Measurements from ENCODE around the gene TMEM247. TPM values are rescaled to one million over a fixed set of nuclear protein-coding genes. Genes with fewer than 3 reads are reported as not detected.
A peak's percentile ranks its signal among the peaks of the same experiment; 100 is the strongest.

The TMEM247 gene
- total RNA-seq, 1 donor from 2014 or later: not detected

DNA sequence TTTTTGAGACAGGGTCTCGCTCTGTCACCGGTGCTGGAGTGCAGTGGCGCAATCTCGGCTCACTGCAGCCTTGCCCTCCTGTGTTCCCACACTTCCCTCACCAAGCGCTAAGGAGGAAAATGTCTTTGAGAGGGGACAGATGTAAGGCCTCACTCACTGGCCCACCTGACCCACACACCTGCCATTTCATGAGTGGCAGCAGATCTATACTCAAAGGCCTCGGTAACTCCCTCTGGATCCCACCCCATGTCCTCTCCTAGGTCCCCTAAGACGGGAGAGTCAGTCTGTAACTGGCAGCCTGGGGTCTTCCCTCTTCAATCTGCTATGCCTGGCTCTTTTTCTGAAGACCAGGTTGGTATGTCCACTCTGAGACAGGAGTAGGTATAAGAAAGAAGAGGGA lies 12.9 kb downstream of the TMEM247 start:
- no peak overlapping the region for H3K4me3 ChIP-seq (ENCODE audit: low read depth, low read length)
- TF ChIP-seq, protein P1, sequence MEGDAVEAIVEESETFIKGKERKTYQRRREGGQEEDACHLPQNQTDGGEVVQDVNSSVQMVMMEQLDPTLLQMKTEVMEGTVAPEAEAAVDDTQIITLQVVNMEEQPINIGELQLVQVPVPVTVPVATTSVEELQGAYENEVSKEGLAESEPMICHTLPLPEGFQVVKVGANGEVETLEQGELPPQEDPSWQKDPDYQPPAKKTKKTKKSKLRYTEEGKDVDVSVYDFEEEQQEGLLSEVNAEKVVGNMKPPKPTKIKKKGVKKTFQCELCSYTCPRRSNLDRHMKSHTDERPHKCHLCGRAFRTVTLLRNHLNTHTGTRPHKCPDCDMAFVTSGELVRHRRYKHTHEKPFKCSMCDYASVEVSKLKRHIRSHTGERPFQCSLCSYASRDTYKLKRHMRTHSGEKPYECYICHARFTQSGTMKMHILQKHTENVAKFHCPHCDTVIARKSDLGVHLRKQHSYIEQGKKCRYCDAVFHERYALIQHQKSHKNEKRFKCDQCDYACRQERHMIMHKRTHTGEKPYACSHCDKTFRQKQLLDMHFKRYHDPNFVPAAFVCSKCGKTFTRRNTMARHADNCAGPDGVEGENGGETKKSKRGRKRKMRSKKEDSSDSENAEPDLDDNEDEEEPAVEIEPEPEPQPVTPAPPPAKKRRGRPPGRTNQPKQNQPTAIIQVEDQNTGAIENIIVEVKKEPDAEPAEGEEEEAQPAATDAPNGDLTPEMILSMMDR (IDR thresholded peaks at IDR 0.05; ENCODE audit: insufficient read depth, low read length, severe bottlenecking): no peak
- DNase-seq (ENCODE audit: low read depth) (no peak), FAIRE-seq (no peak)
- peaks cover 3% of the 10 kb centered on the region for H3K27me3 ChIP-seq (ENCODE audit: control insufficient read depth, insufficient read depth, low read length)
- no peaks in the 10 kb centered on the region for H3K36me3 ChIP-seq (ENCODE audit: control insufficient read depth, insufficient read depth, low read length)

DNA sequence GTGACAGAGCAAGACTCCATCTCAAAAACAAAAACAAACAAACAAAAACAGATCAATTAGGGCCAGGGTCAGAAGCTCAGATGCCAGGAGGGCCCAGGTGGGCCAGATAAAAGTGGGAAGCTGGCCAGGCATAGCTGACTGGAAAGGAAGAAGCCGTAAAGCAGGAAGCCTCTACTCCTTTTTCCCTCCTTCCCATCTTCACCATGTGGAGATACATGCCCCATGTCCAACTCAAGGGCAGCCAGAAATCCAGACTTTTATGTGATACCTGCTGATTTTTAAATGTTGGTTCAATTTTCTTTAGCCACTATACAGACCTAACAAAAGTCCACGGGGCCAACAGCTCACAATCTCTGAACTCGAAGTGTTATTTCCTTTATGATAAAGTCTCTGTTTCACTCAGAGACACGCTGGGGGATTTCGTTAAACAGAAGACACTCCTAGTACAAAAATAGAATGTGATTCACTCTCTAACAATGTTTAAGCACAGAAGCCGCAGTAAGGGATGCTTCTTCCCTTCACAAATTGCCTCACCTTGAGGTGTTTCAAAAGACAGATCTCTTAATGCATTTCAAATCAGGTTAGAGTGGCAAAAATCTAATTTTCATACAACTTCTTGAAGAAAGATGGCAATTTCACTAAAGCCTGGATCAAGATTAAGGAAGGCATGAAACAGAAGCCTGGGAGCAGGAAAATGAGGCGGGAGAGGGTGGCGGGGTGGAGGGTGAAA lies 14.0 kb downstream of the TMEM247 start:
- FAIRE-seq (no peak), DNase-seq (ENCODE audit: low read depth) (peak; percentile 71)
- Histone ChIP-seq H3K4me3 (ENCODE audit: low read depth, low read length) (no peak overlapping the region), H3K27me3 (ENCODE audit: control insufficient read depth, insufficient read depth, low read length) (peaks cover 9% of the 10 kb centered on the region), H3K36me3 (ENCODE audit: control insufficient read depth, insufficient read depth, low read length) (no peaks in the 10 kb centered on the region)
- TF ChIP-seq, protein P1 (IDR thresholded peaks at IDR 0.05; ENCODE audit: insufficient read depth, low read length, severe bottlenecking): no peak

DNA sequence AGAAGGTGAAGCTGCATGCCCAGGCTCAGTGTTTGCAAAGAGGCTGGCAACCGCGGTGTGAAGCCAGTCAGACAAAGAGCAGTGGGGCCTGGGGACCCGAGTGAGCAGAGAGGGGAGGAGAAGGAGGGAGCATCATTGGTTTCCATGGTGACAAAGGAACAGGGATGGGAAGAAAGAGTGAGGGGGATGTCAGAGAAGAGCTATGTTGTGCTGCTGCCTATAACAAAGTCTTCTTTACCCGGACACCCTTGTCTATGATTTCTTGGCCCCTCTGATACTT lies 14.5 kb downstream of the TMEM247 start:
- TF ChIP-seq, protein P1 (IDR thresholded peaks at IDR 0.05; ENCODE audit: insufficient read depth, low read length, severe bottlenecking): no peak
- H3K4me3 ChIP-seq (ENCODE audit: low read depth, low read length): no peak overlapping the region
- peaks cover 9% of the 10 kb centered on the region for H3K27me3 ChIP-seq (ENCODE audit: control insufficient read depth, insufficient read depth, low read length)
- no peaks in the 10 kb centered on the region for H3K36me3 ChIP-seq (ENCODE audit: control insufficient read depth, insufficient read depth, low read length)
- no peak for DNase-seq (ENCODE audit: low read depth)
- FAIRE-seq: no peak

DNA sequence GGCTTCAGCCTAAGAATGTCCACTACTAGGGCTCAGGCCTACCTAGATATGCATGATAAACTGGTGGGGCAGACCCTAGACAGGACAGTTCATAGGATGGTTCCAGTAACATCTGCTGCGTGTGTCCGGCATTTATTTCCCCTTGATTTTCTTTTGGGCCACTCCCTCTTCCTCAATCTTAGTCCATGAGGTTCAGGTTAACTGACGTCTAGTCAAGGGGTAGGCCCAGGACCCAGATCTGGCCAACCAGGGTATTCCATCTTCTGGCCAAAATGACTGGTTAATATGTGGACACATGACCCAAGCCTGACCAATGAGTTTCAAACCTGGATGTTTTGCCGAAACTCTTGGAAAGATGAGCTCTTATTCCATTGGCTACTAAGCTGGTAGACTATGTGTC lies 15.2 kb downstream of the TMEM247 start:
- Histone ChIP-seq H3K27me3 (ENCODE audit: control insufficient read depth, insufficient read depth, low read length) (peaks cover 9% of the 10 kb centered on the region), H3K36me3 (ENCODE audit: control insufficient read depth, insufficient read depth, low read length) (no peaks in the 10 kb centered on the region), H3K4me3 (ENCODE audit: low read depth, low read length) (no peak overlapping the region)
- FAIRE-seq: no peak
- DNase-seq (ENCODE audit: low read depth): no peak
- TF ChIP-seq, protein P1 (IDR thresholded peaks at IDR 0.05; ENCODE audit: insufficient read depth, low read length, severe bottlenecking): no peak

DNA sequence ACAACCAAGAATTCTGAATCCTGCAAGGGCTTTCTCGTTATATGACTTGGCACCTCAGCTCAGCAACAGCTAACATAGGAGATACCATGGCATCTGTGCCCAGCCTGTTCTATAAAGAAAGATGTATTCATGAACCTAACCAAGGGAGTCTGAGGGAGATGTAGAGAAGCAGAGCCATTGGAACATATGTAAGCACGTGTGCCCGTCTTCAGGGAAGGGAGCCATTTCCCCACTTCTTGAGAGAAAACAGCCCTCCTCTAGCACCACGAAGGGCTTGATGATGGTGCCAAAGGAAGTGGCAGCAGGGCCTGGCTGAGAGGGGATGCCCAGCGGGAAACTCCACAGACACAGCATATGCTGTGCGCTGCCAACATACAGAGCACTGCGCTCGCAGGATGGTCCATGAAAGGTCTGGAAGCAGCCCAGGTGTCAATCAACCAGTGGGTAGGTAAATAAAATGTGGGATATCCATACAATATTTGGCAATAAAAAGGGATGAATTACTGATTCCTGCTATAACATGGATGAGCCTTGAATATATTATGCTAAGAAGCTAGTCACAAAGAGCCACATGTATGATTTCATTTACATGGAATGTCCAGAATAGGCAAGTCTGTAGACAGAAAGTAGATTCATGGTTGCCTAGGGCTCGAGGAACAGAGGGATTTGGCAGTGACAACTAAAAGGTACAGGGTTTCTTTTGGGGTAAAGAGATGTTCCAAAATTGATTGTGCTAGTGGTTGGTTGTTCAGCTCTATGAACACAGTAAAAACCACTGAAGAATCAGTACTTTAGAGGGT lies 16.1 kb downstream of the TMEM247 start:
- H3K4me3 ChIP-seq (ENCODE audit: low read depth, low read length): no peak overlapping the region
- FAIRE-seq (no peak), DNase-seq (ENCODE audit: low read depth) (peak; percentile 53)
- H3K36me3 ChIP-seq (ENCODE audit: control insufficient read depth, insufficient read depth, low read length): no peaks in the 10 kb centered on the region
- H3K27me3 ChIP-seq (ENCODE audit: control insufficient read depth, insufficient read depth, low read length): peaks cover 9% of the 10 kb centered on the region
- TF ChIP-seq, protein P1 (IDR thresholded peaks at IDR 0.05; ENCODE audit: insufficient read depth, low read length, severe bottlenecking): no peak
